ENCODE data around the gene TMED4.

Gene TMED4

GRCh38 chr7:44581879-44582603, at the start of gene TMED4:
TSS of gene TMED4 (minus strand) at chr7:44582231. CDS start at chr7:44582206, 25 bp downstream.
- peak; percentile 98 for DNase-seq

GRCh38 chr7:44631458-44632115, 49.6 kb upstream of the TMED4 start:
- peak; percentile 4 for DNase-seq

- DNase-seq = no peak
Observed at GRCh38 chr7:44630792-44631457, 48.9 kb upstream of the TMED4 start.

- DNase-seq = no peak
Observed at GRCh38 chr7:44629829-44630522, 47.9 kb upstream of the TMED4 start.

GRCh38 chr7:44626620-44627019, 44.6 kb upstream of the TMED4 start:
- DNase-seq = no peak

GRCh38 chr7:44625526-44626471, 43.8 kb upstream of the TMED4 start:
- DNase-seq = no peak

GRCh38 chr7:44624318-44624717, 42.3 kb upstream of the TMED4 start:
- DNase-seq = no peak

GRCh38 chr7:44622342-44623151, 40.5 kb upstream of the TMED4 start:
- DNase-seq = no peak

GRCh38 chr7:44621750-44622103, 39.7 kb upstream of the TMED4 start:
- DNase-seq = no peak

- DNase-seq = no peak
Observed at GRCh38 chr7:44621034-44621749, 39.2 kb upstream of the TMED4 start.

GRCh38 chr7:44618753-44619152, 36.7 kb upstream of the TMED4 start:
- DNase-seq = no peak

- DNase-seq = no peak
Observed at GRCh38 chr7:44618045-44618444, 36.0 kb upstream of the TMED4 start.

GRCh38 chr7:44617225-44617890, 35.3 kb upstream of the TMED4 start:
- no peak for DNase-seq

GRCh38 chr7:44616545-44616944, 34.5 kb upstream of the TMED4 start:
- DNase-seq = no peak

- no peak for DNase-seq
Observed at GRCh38 chr7:44615793-44616192, 33.8 kb upstream of the TMED4 start.

GRCh38 chr7:44615149-44615611, 33.1 kb upstream of the TMED4 start:
- no peak for DNase-seq

GRCh38 chr7:44609829-44610228, 27.8 kb upstream of the TMED4 start:
- no peak for DNase-seq

- DNase-seq = no peak
Observed at GRCh38 chr7:44608916-44609648, 27.1 kb upstream of the TMED4 start.
